Endodermal cell (in vitro differentiated cells): ENCODE measurements around the gene PDE4D. TPM values are rescaled to one million over a fixed set of nuclear protein-coding genes. Genes with fewer than 3 reads are reported as not detected.

Experiments used
- DNase-seq: peaks from one replicate; pipeline ENCODE4 v3.0.0-alpha.2; 2017
- H3K27ac ChIP-seq: 2 replicates; pipeline ENCODE4 v1.5.1; 2013; ENCODE audit warnings: mild to moderate bottlenecking, low read depth, low read length, moderate library complexity
- H3K27me3 ChIP-seq: 2 replicates; pipeline ENCODE4 v1.6.1; 2013; ENCODE audit warnings: mild to moderate bottlenecking, low read length, moderate library complexity; ENCODE audit not compliant: insufficient read depth, control insufficient read depth, poor library complexity, severe bottlenecking
- H3K36me3 ChIP-seq: 2 replicates; pipeline ENCODE4 v1.7.0; 2013; ENCODE audit warnings: mild to moderate bottlenecking, low read length, moderate library complexity; ENCODE audit not compliant: control insufficient read depth, insufficient read depth
- H3K4me1 ChIP-seq: one replicate; pipeline ENCODE4 v1.7.0; 2013; ENCODE audit warnings: low read length; ENCODE audit not compliant: control insufficient read depth, insufficient read depth
- H3K4me3 ChIP-seq: 2 replicates; pipeline ENCODE4 v1.5.1; 2013; ENCODE audit warnings: mild to moderate bottlenecking, low read length, moderate library complexity
- H3K9ac ChIP-seq: 2 replicates; pipeline ENCODE4 v1.6.1; 2013; ENCODE audit warnings: mild to moderate bottlenecking, low read length, moderate library complexity; ENCODE audit not compliant: poor library complexity, severe bottlenecking; ENCODE audit errors: extremely low read depth
- H3K9me3 ChIP-seq: 2 replicates; pipeline ENCODE4 v1.6.1; 2013; ENCODE audit warnings: mild to moderate bottlenecking, low read length, moderate library complexity; ENCODE audit not compliant: control insufficient read depth
- H3K27ac Mint-ChIP-seq: 2 replicates; pipeline ENCODE4 v1.8.0; 2020; ENCODE audit warnings: mixed read lengths
- H3K27me3 Mint-ChIP-seq: 2 replicates; pipeline ENCODE4 v1.8.0; 2021; ENCODE audit warnings: mild to moderate bottlenecking, mixed read lengths; ENCODE audit not compliant: insufficient read depth
- H3K36me3 Mint-ChIP-seq: 2 replicates; pipeline ENCODE4 v1.8.0; 2020; ENCODE audit warnings: low read depth, mixed read lengths
- H3K4me1 Mint-ChIP-seq: 2 replicates; pipeline ENCODE4 v1.8.0; 2020; ENCODE audit warnings: mixed read lengths
- H3K4me3 Mint-ChIP-seq: 2 replicates; pipeline ENCODE4 v1.8.0; 2020; ENCODE audit warnings: mild to moderate bottlenecking, moderate library complexity, mixed read lengths
- H3K9me3 Mint-ChIP-seq: 2 replicates; pipeline ENCODE4 v1.8.0; 2020; ENCODE audit warnings: mild to moderate bottlenecking, mixed read lengths
- WGBS, 2 experiments: methylation state at CpG; one replicate each; pipeline versions ENCODE4 v1.1.5 to v1.1.7; 2013; ENCODE audit warnings: missing lambda C conversion rate in 2 of 2, mixed read lengths in 1 of 2; ENCODE audit not compliant: insufficient coverage in 1 of 2, insufficient read length in 1 of 2; 5-methylcytosine and 5-hydroxymethylcytosine counted together
- total RNA-seq, 2 donors: library from RNA; stranded (reverse); fragmentation: NEBNext Ultra II Directional in 1 of 2; extraction: Animal tissue kit (Norgen Biotek cat#: 25700) in 1 of 2; gene quantifications; 2 replicates in 1 of 2; 3 replicates in 1 of 2; pipeline ENCODE4 v1.2.1, GENCODE V29; 2021
- TF ChIP-seq, protein P1 (sequence below): fragments of 200-600 bp; sonication (generic); conservative IDR thresholded peaks from 2 replicates; pipeline ENCODE4 v1.5.0; 2021; ENCODE audit warnings: antibody characterized with exemption, mild to moderate bottlenecking

Gene PDE4D
- total RNA-seq, 2 donors from 2014 or later: 9.2 to 11.4 TPM

DNA sequence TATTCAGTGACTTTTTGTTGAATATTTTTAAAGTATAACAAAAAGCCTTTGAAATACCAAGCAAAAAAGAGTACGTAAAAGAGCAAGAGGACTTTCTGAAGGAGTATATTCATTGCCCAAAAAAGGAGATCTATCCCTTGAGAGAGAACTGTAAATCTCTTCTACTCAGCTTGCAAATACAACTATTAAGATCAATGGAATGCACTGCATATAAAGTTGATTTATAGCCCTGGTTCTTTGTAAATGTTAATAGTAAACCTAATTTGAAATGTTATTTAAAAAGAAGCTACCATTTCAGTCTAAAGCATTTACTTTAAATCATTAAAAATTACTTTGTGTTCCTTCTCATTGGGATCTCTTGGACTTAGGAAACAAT lies 168.1 kb downstream of the PDE4D start:
- Histone ChIP-seq H3K4me3 (no peak overlapping the region), H3K9ac (no peak overlapping the region), H3K27me3 (no peaks in the 10 kb centered on the region), H3K9me3 (no peaks in the 10 kb centered on the region), H3K4me1 (no peaks in the 10 kb centered on the region), H3K36me3 (no peaks in the 10 kb centered on the region), H3K27ac (no peak overlapping the region)
- H3K9me3 Mint-ChIP-seq: no peaks in the 10 kb centered on the region
- no peak overlapping the region for H3K4me3 Mint-ChIP-seq
- DNase-seq: no peak
- peaks cover 3% of the 10 kb centered on the region for H3K4me1 Mint-ChIP-seq
- H3K27me3 Mint-ChIP-seq: no peaks in the 10 kb centered on the region
- no peaks in the 10 kb centered on the region for H3K36me3 Mint-ChIP-seq
- TF ChIP-seq, protein P1, sequence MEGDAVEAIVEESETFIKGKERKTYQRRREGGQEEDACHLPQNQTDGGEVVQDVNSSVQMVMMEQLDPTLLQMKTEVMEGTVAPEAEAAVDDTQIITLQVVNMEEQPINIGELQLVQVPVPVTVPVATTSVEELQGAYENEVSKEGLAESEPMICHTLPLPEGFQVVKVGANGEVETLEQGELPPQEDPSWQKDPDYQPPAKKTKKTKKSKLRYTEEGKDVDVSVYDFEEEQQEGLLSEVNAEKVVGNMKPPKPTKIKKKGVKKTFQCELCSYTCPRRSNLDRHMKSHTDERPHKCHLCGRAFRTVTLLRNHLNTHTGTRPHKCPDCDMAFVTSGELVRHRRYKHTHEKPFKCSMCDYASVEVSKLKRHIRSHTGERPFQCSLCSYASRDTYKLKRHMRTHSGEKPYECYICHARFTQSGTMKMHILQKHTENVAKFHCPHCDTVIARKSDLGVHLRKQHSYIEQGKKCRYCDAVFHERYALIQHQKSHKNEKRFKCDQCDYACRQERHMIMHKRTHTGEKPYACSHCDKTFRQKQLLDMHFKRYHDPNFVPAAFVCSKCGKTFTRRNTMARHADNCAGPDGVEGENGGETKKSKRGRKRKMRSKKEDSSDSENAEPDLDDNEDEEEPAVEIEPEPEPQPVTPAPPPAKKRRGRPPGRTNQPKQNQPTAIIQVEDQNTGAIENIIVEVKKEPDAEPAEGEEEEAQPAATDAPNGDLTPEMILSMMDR: no peak
- no peak overlapping the region for H3K27ac Mint-ChIP-seq
- whole genome bisulfite sequencing, 2 experiments: 100% methylated on average over 1 of the region's 1 CpG

DNA sequence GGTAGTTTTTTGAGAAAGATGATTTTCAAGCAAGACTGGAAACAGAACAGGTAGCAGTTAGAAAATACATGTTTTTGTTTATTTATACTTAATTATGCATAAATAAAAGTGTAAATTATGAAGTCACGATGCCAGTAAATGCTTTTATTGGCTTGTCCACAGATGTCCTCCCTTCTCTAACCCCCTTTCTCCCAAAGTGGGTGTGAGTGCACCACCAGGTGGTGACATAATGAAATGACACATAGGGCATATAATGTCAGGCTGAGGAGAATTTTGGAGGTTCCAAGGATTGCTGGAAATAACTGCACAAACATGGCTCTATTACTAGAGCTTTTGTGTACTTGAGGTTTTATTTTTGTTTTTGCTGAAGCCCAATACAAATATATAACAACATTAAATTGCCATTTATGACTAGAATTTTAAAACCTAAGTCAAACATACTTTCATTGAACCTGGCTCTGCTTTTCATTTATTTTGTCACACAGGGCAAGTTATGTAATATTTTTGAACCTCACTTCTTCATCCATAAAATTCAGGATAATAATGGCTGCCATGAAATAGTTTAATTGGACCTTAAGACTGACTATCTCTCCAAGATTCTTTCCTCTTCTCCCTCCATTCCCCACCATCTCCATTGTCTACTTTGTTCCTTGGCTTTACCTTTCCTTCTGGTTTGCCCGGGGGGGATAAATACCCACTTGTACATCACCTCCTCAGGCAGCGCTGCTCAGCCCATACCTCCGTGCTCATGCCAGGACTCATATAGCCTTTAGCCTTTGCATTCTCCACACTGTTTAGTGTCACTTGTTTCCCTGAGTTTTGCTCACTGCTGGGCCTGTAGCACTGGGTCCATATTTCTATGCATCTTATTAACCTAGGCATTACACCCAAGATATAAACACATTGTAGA lies 168.8 kb downstream of the PDE4D start:
- H3K4me1 Mint-ChIP-seq: peaks cover 3% of the 10 kb centered on the region
- no peak overlapping the region for H3K9ac ChIP-seq
- H3K4me3 Mint-ChIP-seq: no peak overlapping the region
- H3K27me3 Mint-ChIP-seq: no peaks in the 10 kb centered on the region
- no peaks in the 10 kb centered on the region for H3K4me1 ChIP-seq
- 79 to 100% methylated on average over 2 to 4 of the region's 4 CpGs for WGBS, 2 experiments
- H3K36me3 Mint-ChIP-seq: no peaks in the 10 kb centered on the region
- no peaks in the 10 kb centered on the region for H3K9me3 ChIP-seq
- no peak overlapping the region for H3K27ac Mint-ChIP-seq
- H3K9me3 Mint-ChIP-seq: no peaks in the 10 kb centered on the region
- TF ChIP-seq, protein P1: peak; percentile 85
- no peak overlapping the region for H3K27ac ChIP-seq
- no peak overlapping the region for H3K4me3 ChIP-seq
- H3K36me3 ChIP-seq: no peaks in the 10 kb centered on the region
- peak; percentile 80 for DNase-seq
- H3K27me3 ChIP-seq: no peaks in the 10 kb centered on the region

DNA sequence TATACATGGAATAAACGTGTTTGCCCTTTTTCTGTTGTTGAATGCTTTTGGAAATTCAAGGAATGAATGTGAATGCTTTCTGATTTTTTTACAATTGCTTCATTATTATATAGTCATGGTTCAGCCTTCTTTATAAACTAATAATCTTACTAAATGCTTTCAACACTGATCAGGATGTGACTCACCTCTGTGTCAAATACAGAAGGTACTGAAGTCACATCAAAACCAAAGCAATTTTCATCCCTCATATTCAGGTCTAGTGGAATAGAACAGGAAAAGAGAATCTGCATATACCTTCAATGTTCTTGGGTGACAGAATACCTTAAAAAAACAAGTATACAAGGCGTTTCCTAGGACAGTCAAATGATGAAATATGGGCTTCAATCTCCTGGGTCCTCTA lies 170.7 kb downstream of the PDE4D start:
- Histone ChIP-seq H3K36me3 (no peaks in the 10 kb centered on the region), H3K4me1 (no peaks in the 10 kb centered on the region), H3K27me3 (no peaks in the 10 kb centered on the region), H3K4me3 (no peak overlapping the region), H3K27ac (no peak overlapping the region), H3K9me3 (no peaks in the 10 kb centered on the region), H3K9ac (no peak overlapping the region)
- Mint-ChIP-seq H3K4me3 (no peak overlapping the region), H3K27me3 (no peaks in the 10 kb centered on the region), H3K36me3 (no peaks in the 10 kb centered on the region), H3K27ac (no peak overlapping the region), H3K9me3 (no peaks in the 10 kb centered on the region), H3K4me1 (peaks cover 3% of the 10 kb centered on the region)
- no peak for DNase-seq
- TF ChIP-seq, protein P1: no peak
- WGBS, 2 experiments: 69% methylated on average over 2 of the region's 2 CpGs; no CpG with 5 or more reads in 1 of the 2 experiments
